GM18517 (cell line): ENCODE data around the gene PRRX1.

Experiments used
- ATAC-seq: cut with Tn5 transposase; IDR thresholded peaks from one replicate; pipeline ENCODE4 v1.9.1; 2021; ENCODE audit warnings: mild to moderate bottlenecking, moderate library complexity; ENCODE audit not compliant: unreplicated experiment

The PRRX1 gene

DNA sequence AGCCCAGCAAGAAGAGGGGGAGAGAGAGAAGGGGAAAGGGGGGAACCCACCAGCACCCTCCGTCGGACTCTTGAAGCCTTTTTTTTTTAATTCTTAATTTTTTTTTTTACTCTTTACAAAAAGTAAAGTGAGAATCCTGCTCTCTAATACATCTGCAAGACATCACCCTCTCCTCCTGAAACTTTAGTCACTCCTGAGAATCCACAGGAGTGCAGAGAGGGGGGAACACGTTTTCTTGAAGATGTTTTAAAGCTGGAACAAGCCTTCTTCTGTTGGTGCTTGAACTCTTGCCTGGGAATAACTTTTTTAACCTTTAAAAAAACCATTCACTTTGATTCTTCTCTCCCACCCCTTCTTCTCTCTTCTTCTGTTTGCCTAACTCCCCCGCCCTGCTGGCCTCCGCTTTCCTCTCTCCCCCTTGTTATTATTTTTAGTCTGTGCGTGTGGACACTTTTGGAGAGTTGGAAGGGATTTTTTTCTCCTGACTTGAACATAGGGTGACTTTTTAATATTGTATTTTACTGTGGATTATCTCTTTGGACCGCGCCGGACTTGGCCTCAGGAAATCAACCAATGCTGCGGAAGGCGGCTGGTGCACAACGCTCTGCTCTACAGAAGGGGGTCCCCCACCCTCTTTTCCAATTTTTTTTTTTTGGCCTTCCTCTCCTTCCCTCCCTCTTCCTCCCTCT lies 383 bp upstream of the PRRX1 start:
- no peak for ATAC-seq

DNA sequence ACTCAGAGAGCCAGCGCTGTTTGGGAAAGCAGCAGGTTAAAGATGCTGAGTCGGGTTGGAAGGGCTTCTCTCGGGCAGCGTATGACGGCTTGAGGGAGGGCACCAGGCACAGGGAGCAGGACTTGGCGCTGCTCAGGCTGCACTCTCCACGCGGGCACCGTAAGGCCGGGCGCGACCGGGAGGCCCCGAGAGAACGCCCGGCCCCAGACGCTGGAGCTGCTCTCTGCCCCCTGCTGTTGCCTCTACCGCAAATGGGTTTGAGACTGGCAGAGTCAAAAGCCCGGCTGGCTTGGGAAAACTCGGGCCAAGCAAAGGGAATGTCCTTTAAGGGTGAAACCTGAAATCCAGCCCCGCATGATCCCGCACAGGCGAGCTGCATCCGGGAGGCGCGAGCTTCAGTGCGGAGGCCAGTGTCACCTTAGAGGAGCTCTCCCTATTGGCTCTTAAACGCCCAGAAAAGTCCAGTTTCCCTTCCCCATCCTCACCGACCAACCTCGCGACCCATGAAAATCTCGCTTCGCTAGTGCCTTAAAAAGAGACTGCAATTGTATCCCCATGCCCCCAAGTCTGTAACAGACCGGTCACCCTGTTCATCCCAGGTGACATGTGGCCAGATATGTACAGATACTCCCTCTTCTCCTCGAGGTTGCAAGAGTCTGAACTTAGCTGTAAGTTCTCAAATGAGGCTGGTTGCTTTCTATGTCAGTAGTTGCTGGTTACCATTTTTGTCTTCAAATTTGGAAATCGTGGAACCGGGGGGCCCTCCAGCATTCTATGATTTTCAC lies 1.1 kb downstream of the PRRX1 start:
- ATAC-seq, result no peak

DNA sequence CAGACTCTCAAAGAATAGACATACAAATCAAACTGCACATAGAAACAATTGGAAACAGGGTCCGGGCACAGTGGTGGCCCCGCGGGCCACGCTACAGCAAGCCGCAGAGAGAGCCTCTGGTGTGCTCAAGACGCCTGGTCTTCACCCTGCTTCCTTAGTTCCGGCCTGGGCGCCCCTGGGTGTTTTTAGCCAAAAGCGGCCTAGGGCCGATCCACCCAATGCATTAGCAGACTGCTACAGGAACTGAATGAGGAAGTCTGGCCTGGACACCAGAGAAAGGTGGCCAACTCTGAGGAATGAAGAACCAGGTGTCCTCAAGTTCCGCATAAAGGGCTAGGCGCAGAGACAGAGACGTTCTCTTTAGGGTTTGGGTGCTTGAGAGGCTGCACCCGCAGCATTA lies 1.7 kb downstream of the PRRX1 start:
- no peak for ATAC-seq

DNA sequence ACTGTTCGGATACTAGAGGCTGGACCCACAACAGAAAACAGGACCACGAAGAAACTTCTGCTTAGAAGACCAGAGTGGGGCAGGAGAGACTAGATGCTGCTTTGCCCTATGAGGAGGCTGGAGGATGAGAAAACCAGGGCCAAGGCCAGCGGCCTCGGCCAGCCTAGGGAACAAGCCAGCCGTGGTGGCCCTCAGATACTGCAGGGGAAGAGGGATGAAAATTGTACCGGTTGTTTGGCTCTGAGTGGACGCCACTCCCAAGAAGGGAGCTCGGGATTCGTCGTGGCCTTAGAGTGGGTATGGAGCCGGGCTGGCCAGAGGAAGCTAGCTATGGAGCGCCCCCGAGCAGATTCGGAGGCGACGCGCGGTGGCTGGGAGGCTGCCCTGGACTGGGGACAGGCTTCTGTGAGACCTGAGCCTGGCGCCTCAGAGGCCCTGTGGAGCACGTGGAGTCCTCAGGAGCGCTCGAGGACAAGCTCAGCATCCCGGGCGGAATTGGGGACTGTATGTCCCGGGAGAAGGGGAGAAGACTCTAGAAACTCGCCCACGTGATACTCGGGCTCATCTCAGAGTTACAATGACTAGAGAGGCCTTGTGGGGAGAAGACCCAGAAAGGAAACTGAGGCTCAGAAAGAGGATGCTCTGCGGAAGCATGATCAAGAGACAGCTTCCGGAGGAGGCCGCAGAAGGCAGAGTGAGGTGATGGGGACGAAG lies 2.8 kb downstream of the PRRX1 start:
- no peak for ATAC-seq

DNA sequence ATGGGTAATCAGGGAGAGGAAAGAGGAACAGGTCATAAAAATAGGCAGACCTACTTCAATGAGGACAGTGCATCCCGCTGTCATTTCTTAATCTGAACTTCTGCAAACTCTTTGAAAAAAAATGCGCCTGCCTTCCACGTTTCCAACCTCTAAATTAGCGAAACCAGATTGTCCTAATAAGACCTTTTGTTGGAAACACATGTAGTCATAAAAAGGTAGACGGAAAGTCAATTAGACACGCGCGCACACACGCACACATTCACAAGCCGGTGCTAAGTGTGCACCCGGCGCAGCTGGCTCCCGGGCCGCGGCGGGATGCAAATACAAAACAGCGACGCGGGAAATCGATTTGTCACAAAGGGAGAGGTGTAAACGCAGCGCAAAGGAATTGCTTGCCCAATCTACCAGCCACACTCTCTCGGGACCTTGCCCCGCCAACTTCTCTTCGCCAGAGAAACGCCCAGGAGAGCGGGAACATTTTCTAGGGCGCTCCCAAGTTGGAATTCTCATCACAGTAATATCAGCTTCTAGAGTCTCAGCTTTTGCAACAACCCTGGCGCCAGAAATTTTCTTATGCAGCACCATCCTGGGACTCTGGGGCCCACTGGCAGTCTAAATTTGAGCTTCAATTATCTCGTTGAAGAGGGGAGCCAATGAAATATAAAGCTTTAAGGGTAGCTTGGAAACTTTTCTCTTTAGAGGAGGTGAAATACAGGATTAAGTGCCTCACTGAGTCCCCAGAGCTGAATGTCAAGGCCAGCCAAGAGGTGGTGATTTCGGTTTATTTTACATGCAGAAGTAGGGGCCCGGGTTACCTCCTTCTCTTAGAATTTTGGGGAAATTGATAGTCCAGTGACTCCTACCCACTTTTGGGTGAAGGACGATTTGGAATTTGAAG lies 4.5 kb downstream of the PRRX1 start:
- no peak for ATAC-seq

DNA sequence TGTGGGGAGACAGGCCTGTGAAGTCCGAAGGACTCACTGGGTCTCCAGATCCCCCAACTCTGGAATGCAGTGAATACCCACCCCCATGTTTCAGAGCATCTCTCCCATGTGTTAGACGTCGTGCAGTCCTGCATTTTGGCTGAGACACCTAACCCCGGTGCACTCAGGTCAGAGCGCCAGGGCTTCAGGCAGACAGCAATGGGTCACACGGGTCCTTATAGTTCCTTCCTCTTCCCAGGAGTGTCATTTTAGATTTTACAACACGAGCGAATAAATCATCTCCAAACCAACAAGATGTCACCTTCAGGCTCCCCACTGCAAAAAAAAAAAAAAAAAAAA lies 5.1 kb downstream of the PRRX1 start:
- ATAC-seq, result no peak

DNA sequence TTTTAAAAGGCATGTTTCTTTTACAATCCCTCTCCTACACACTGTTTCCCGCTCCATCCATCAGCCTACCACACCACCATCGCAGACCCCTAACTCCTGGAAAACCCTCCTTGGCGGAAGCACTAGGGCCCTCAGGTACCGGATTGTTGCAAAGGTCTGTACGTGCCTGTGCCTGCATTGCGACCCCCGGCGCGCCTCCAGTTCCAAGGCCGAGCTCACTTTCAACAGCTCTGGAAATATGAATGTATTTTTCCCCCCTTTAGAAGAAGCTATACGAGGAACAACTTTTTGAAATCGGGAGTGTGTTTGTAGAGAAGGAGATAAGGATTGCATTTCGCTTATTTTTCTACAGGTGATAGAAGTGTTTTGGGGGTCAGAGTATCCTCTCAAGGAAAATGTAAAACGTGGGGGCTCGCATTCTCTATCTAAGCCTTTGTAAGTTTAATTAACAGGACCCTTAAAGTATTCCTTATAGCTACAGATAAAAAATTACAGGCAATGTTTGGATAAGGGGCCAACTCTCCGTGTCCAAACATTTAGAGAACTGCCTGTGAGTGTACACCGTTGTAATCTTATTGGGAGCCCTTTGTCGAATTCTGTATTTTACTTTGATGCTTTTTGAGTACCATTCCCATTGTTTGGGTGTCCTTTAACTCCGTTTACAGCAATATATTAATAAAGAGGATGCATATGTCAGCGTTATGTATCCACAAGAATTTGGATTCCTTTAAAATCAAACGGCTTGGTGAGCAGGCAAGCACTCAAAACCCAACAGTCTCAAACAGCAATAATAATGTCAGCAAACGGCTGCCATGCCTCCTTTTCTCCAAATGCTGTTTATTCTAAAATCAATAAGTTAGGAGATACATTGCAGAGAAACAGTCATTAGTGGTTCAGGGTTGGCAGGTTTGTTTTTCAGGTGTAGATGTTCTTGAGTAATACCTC lies 5.9 kb downstream of the PRRX1 start:
- no peak for ATAC-seq

DNA sequence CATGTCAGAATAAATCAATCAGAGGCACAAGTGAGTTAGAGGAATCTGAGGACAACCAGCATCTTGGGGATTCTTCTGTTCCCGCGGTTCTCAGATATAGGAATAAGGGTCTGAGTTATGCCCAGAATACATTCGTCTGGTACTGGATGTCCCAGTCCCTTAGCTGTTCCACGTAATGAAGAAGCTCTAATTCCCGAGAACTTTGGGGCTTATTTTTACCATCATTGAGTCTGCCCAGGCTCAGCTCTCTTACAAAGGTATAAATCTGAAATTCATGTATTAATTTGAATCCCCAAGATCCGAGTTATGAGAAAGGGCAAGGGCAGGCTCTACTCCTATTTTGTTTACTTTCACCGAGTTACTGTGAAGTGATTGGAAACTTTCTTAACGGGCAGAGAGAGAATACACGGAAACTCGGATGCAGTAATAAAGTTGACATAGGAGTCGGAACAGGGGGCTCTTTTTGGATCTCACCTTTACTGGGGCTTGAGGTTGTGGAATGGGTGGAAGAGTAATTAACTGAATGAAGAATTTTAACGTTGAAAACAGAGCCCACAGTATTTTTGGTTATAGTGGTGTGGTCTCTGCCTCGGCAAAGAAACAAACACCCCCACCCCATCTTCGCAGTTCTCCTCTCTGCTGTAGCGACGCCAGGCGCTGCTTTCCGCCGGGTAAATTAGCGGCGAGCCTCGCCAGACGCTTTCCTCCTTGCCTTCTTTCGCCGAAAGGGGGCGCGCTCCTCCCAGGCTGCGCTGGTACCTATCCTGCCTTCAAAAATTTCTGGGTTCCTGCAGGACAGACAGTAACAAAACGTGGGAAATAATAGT lies 7.1 kb downstream of the PRRX1 start:
- ATAC-seq, result no peak

DNA sequence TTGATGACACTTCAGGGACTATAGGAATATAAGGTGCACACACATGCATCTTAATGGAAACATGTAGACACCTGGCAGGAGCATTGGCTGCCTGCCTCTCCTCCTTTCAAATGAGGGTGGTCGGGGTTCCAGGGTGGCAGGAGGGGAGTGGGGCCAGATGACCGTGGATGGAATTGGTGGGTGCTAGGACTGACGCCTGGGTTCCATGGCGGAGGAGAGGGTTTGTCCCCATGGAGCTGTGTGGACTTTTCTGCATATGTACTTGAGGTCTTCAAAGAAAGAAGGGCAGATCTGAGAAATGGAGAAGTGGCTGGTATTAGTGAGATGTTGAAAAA lies 7.7 kb downstream of the PRRX1 start:
- no peak for ATAC-seq

DNA sequence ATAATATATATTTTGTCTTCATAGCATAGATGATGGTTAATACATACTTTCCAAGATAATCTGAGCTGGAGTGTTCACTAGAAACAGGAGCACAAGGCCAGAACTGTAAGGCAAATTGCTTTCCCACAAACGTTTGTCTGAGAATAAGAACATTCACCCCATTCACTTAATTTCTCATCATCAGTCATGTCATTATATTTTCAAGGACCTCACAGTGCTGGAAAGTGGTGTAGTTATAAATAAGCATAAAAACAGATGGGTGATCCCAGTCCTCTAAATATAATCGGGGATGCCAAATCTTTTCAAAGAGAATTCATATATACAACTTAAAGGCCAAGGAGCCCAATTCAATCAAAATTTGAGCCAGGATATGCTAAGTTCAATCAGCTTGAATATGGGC lies 8.4 kb downstream of the PRRX1 start:
- ATAC-seq, result no peak

DNA sequence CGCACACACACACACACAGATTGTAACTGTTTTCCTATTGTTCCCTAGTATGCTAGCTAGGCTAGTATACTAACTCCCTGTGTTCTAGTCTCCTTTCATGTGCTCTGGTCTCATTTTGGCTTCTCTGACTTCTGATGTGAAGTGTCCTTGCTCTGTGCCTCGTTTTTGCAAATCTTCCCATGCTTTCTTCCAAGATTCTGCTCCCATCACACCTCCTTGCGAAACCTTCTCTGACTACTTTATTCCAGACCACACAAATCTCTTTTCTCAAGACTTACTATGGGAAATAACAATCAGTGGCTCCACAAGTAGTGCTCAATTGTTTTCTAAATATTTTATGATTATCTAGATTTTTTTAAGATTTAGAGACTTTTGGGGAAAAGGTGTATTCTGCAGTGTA lies 10.3 kb downstream of the PRRX1 start:
- ATAC-seq, result no peak

DNA sequence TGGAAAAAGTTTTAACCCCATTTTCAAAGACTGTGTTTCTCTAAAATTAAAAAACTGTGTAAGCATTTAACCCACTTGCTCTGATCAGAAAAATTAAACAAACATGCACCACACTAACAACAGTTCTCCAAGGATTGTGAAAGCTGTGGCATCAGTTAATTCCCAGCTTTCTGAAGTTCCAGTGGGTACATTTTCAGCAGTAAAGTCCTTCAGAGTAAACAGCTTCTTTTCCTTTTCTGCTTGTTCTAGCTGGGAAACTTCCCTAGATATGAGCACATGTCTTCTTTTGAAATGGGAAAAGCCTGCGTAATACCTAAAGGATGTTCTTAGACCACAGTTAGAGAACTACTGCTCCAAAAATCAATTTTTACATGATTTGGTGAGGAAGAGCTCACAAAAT lies 11.1 kb downstream of the PRRX1 start:
- ATAC-seq, result no peak

DNA sequence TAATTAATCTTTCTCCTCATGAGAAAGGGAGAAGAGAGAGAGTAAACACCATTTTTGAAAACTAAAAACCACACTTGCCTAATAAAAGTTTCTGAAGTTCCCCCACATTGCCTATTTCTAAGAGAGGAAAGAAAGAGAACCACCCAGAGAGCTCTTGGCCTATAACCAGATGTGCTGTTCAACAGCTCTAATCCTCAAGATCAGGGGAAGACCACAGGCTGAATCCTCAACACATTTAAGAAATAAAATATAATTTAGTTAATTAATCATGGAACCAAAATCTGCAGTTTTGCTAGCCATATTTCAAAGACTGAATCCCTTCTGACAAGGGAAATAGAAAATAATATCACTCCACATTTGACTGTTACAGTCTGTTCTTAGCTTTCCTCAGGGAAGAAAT lies 11.9 kb downstream of the PRRX1 start:
- no peak for ATAC-seq

DNA sequence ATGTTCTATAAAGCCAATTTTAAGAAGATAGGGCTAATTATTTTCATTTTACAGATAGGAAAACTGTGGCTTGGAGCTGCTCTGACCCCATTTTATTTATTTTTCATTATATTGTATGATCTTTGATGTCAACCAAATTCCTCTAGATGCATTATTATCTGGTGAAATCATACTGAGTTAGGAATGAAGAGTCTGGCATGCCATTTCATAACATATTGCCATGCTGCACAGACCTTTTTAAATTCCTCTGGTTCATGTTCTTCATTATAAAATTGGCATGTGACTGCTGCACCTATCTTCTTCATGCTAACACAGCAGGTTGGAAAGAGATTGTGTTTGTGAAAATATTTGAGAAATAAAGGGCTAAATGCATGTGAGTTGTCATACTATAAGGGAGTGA lies 12.7 kb downstream of the PRRX1 start:
- ATAC-seq, result no peak

DNA sequence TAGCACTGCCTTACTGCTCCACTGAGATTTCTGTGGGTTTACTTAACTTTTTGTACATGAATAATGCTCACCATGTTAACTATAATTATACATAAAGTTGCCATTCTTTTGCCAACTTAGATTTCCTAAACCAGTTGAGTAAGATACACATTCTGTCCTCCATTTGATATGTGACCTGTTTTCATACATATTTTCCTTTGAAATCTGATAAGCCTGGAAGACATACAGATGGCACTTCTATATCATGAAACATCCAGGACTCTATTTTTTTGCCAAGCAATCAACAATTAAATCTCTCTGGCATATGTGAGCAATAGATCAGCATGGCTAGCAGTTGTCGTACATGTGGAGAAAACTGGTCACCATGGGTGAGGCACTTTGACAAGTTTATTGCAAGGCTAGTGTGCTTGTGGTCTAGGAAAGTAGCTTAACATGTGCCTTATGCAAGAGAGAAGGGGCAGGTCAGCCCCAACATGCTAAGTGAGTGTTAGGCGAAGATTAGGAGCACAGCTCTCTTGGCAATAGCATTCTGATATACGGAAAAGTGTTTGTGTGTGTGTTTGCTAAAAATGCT lies 14.2 kb downstream of the PRRX1 start:
- no peak for ATAC-seq

DNA sequence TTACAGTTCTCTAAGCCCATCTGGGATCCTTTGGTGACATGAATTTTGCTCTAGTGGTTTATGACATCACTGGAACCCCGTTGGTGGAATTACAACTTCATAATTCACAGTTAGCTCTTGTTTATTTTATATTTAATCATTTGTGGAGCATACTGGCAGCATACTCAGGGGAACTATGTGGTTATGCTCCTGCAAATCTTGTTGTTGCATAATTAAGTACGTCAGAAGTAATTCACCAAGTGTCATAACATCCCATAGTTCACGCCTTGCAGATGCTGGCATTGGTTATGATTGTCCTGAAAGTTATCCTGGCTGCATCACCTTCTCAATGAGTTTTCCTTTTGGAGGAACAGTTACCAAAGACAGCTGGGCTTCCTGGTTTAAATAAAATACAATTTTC lies 16.5 kb downstream of the PRRX1 start:
- no peak for ATAC-seq

DNA sequence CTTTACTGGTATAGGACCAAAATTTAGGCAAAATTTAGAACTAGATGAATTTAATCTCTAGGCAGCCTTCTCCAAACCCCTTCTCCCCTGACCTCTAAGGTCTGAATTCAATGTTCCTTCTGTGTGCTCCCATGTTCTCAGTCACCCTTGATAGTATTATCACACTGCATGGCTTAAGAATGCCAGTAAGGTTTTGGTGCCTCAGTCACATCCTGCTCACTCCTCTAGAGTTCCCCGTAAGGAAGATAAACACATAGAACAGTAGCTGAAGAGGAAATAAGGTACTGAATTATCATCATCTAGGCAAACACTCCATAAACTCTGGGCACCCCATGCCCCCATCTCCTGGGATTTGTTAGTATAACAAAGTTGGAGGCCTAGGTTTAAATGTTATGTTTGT lies 18.2 kb downstream of the PRRX1 start:
- no peak for ATAC-seq

DNA sequence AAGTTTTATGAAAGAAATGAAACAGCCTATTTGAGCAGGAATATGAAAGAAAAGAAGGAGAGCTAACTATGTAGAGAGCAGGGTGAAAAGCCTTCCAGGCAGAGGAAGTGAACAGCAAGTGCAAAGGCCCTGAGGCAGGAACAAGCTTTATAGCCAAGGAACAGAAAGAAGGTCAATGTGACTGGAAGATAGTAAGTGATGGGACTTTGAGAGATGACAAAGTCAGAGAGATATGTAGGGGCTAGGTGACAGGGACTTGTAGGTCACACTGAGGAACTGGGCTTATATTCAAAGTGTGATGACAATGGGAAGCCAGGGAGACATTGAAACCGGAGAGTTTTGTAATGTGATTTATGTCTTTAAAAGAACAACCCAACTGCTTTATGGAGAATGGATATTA lies 18.9 kb downstream of the PRRX1 start:
- no peak for ATAC-seq

DNA sequence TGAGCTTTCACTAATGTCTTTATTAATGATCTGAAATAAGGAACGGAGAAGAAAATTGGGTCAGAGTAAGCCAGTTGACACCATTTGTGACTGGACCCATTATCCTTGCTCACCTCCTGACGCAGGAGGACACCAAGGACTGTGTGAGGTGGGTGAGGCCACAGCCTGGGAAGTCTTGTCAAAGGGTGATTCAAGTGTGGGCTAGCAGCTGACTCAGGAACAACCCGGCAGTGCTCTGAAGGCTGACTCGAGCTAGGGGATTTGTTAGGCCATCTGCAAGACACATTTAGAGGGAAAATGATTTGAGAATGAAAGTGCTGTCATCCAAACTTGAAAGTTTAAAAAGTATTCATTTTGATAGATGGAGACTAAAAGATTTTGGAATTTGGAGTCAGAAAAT lies 21.2 kb downstream of the PRRX1 start:
- no peak for ATAC-seq
